ENCODE measurements around the gene RNF130.

DNA sequence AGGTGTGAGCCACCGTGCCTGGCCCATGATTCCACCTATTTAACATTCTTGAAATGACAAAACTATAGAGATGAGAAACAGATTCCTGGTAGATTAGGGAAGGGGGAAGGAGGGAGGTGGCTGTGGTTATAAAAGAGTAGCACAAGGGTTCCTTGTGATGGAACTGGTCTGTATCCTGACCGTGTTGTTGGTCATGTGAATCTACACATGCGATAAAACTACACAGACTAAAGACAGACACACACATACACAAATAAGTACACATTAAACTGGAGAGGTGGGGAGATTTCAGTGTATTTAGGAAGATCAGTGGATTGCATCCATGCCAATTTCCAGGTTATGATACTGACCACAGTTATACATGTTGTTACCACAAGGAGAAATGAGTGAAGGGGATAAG lies 60.9 kb downstream of the RNF130 start:
- TF ChIP-seq, protein P1, sequence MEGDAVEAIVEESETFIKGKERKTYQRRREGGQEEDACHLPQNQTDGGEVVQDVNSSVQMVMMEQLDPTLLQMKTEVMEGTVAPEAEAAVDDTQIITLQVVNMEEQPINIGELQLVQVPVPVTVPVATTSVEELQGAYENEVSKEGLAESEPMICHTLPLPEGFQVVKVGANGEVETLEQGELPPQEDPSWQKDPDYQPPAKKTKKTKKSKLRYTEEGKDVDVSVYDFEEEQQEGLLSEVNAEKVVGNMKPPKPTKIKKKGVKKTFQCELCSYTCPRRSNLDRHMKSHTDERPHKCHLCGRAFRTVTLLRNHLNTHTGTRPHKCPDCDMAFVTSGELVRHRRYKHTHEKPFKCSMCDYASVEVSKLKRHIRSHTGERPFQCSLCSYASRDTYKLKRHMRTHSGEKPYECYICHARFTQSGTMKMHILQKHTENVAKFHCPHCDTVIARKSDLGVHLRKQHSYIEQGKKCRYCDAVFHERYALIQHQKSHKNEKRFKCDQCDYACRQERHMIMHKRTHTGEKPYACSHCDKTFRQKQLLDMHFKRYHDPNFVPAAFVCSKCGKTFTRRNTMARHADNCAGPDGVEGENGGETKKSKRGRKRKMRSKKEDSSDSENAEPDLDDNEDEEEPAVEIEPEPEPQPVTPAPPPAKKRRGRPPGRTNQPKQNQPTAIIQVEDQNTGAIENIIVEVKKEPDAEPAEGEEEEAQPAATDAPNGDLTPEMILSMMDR (IDR thresholded peaks at IDR 0.05): no peak
- no peak for TF ChIP-seq EZH2 (IDR thresholded peaks at IDR 0.05)
